OCI-LY3 (cell line): Measurements from ENCODE around the gene RAB23.
A peak's percentile ranks its signal among the peaks of the same experiment; 100 is the strongest.

ENCODE experiments used
- H2AFZ ChIP-seq: fragments of 200-600, 300-600 bp; shearing (Covaris generic); 2 replicates; pipeline ENCODE4 v1.6.0; 2014; ENCODE audit warnings: antibody characterized with exemption, low read depth, low read length
- H3K27ac ChIP-seq: fragments of 200-600, 300-600 bp; sonication (generic); 2 replicates; pipeline ENCODE4 v1.5.1; 2014; ENCODE audit warnings: mild to moderate bottlenecking, low read length, moderate library complexity, mixed read lengths
- H3K27me3 ChIP-seq: fragments of 200-600, 300-600 bp; sonication (generic); 2 replicates; pipeline ENCODE4 v1.6.1; 2014; ENCODE audit warnings: low read depth, low read length, mixed read lengths
- H3K36me3 ChIP-seq: fragments of 200-600, 300-600 bp; sonication (generic); replicated peaks from 2 replicates; pipeline ENCODE3; 2014; ENCODE audit warnings: low read depth, low read length, mixed read lengths
- H3K4me1 ChIP-seq: fragments of 300-600, 200-600 bp; sonication (generic); 2 replicates; pipeline ENCODE4 v1.6.1; 2014; ENCODE audit warnings: low read length, mixed read lengths
- H3K4me2 ChIP-seq: fragments of 200-600, 300-600 bp; sonication (generic); 2 replicates; pipeline ENCODE4 v1.6.1; 2014; ENCODE audit warnings: low read length, mixed read lengths
- H3K4me3 ChIP-seq: fragments of 300-600, 200-600 bp; sonication (generic); 2 replicates; pipeline ENCODE4 v1.5.1; 2014; ENCODE audit warnings: antibody characterized with exemption, mild to moderate bottlenecking, low read length, moderate library complexity
- H3K79me2 ChIP-seq: fragments of 300-600, 200-600 bp; shearing (Covaris generic); 2 replicates; pipeline ENCODE4 v1.6.1; 2014; ENCODE audit warnings: mild to moderate bottlenecking, low read length, mixed read lengths
- H3K9ac ChIP-seq: fragments of 300-600, 200-600 bp; shearing (Covaris generic); 2 replicates; pipeline ENCODE4 v1.6.0; 2014; ENCODE audit warnings: mild to moderate bottlenecking, low read length, moderate library complexity
- H3K9me3 ChIP-seq: fragments of 200-600, 300-600 bp; shearing (Covaris generic); 2 replicates; pipeline ENCODE4 v1.6.1; 2014; ENCODE audit warnings: low read length, mixed read lengths; ENCODE audit not compliant: insufficient read depth
- H4K20me1 ChIP-seq: fragments of 200-600, 300-600 bp; sonication (generic); 2 replicates; pipeline ENCODE4 v1.6.1; 2016; ENCODE audit warnings: low read length, mixed read lengths; ENCODE audit not compliant: insufficient read depth
- CTCF ChIP-seq: fragments of 200-600, 300-600 bp; sonication (generic); IDR thresholded peaks from 2 replicates; pipeline ENCODE4 v1.5.1; 2014; ENCODE audit warnings: antibody characterized with exemption, low read length, low read depth
- EZH2phosphoT487 ChIP-seq: fragments of 200-600 bp; shearing (Covaris generic); IDR thresholded peaks from 2 replicates; pipeline ENCODE4 v1.6.1; 2018; ENCODE audit warnings: antibody characterized with exemption, mixed run types, low read depth

Gene RAB23

GRCh38 chr6:57198926-57199636 is 23.0 kb downstream of the RAB23 start:
- Histone ChIP-seq H3K9ac (no peak overlapping the region), H3K27ac (no peak overlapping the region)

DNA sequence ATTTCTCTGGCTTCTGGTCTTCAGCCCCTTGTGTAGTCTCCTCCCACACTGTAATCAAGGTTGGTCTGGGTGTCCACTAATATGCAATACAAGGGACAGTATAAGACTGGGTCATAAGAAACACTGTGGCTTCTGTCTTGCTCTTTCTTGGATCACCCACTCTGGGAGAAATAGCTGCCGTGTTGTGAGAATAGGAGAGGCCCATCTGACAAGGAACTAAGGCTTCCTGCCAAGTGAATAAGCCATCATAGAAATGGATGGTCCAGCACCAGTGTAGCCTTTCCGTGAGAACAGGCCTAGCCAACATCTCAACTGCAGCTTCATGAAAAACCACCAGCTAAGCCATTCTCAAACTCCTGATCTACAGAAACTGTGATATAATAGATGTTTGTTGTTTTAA is 26.6 kb downstream of the RAB23 start:
- Histone ChIP-seq H3K4me1 (no peaks in the 10 kb centered on the region), H3K9me3 (no peaks in the 10 kb centered on the region), H3K79me2 (no peaks in the 10 kb centered on the region), H3K27ac (no peak overlapping the region), H3K4me3 (no peak overlapping the region), H3K27me3 (no peaks in the 10 kb centered on the region), H3K4me2 (no peak overlapping the region), H2AFZ (no peak overlapping the region), H4K20me1 (no peaks in the 10 kb centered on the region), H3K36me3 (peaks cover 11% of the 10 kb centered on the region), H3K9ac (no peak overlapping the region)
- TF ChIP-seq CTCF: no peak
- no peak for TF ChIP-seq EZH2phosphoT487

More at GRCh38 chr6:57198926-57199636, 23.0 kb downstream of the RAB23 start:
- Histone ChIP-seq H3K4me1 (no peaks in the 10 kb centered on the region), H4K20me1 (no peaks in the 10 kb centered on the region), H3K79me2 (no peaks in the 10 kb centered on the region), H2AFZ (no peak overlapping the region), H3K4me3 (no peak overlapping the region), H3K27me3 (no peaks in the 10 kb centered on the region), H3K36me3 (no peaks in the 10 kb centered on the region), H3K9me3 (no peaks in the 10 kb centered on the region), H3K4me2 (no peak overlapping the region)
- TF ChIP-seq CTCF (no peak), EZH2phosphoT487 (no peak)

- Histone ChIP-seq H3K4me3 (no peak overlapping the region), H3K27ac (no peak overlapping the region), H3K79me2 (no peaks in the 10 kb centered on the region), H3K36me3 (peaks cover 14% of the 10 kb centered on the region), H3K27me3 (no peaks in the 10 kb centered on the region), H2AFZ (no peak overlapping the region), H3K9me3 (no peaks in the 10 kb centered on the region), H3K4me2 (no peak overlapping the region), H4K20me1 (no peaks in the 10 kb centered on the region), H3K9ac (no peak overlapping the region), H3K4me1 (no peaks in the 10 kb centered on the region)
- TF ChIP-seq CTCF: no peak
- TF ChIP-seq EZH2phosphoT487: no peak
Measured at GRCh38 chr6:57193177-57193576, 28.9 kb downstream of the RAB23 start.

DNA sequence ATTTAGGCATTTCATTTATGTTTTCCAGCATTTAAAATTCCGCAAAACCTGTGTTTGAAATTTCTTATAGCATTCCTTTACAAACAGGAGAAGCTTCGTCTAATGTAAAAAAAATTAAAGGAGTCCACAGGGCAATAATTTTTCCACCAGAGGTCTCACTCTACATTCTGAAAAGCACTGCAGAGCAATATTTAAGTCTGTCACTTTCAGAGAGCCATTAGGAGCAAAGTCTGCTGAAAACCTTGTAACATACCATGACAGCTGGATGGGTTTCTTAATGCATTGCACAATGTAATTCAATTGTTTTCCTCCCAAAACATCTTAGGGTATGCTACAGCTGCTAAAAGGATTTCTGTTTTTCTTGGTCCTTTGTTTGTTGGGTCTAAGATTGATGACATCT is 32.0 kb downstream of the RAB23 start:
- H3K79me2 ChIP-seq: no peaks in the 10 kb centered on the region
- H3K9me3 ChIP-seq: no peaks in the 10 kb centered on the region
- peaks cover 22% of the 10 kb centered on the region for H3K36me3 ChIP-seq
- TF ChIP-seq EZH2phosphoT487 (no peak), CTCF (peak; percentile 39)
- H3K4me3 ChIP-seq: no peak overlapping the region
- no peaks in the 10 kb centered on the region for H4K20me1 ChIP-seq
- no peaks in the 10 kb centered on the region for H3K27me3 ChIP-seq
- no peak overlapping the region for H3K4me2 ChIP-seq
- no peak overlapping the region for H2AFZ ChIP-seq
- no peaks in the 10 kb centered on the region for H3K4me1 ChIP-seq
- no peak overlapping the region for H3K9ac ChIP-seq
- no peak overlapping the region for H3K27ac ChIP-seq
